K562 (cell line): ENCODE measurements around the gene IQCN. TPM values are rescaled to one million over a fixed set of nuclear protein-coding genes. Genes with fewer than 3 reads are reported as not detected.

Experiments used
- CBFB ChIP-seq: sonication (generic); formaldehyde crosslinking; IDR thresholded peaks from 2 replicates; pipeline ENCODE4 v1.4.0; 2020; ENCODE audit warnings: mild to moderate bottlenecking, missing genetic modification reagents
- CCAR2 ChIP-seq: fragments of 200-400 bp; formaldehyde crosslinking; IDR thresholded peaks from 2 replicates; pipeline ENCODE4 v1.6.1; 2017; ENCODE audit warnings: mild to moderate bottlenecking, low read depth, low read length
- DPF2 ChIP-seq: fragments of 450-650 bp; IDR thresholded peaks from 2 replicates; pipeline ENCODE4 v1.6.1; 2016
- GABPB2 ChIP-seq: fragments of 250-450 bp; sonication (Bioruptor Pico); conservative IDR thresholded peaks from 2 replicates; pipeline ENCODE4 v1.5.1; 2021; ENCODE audit warnings: mild to moderate bottlenecking
- GTF2A2 ChIP-seq: IDR thresholded peaks from 2 replicates; pipeline ENCODE4 v1.6.1; 2016; ENCODE audit warnings: mild to moderate bottlenecking, missing genetic modification characterization, missing compliant biosample characterization
- KLF1 ChIP-seq: fragments of 450-650 bp; IDR thresholded peaks from 2 replicates; pipeline ENCODE4 v1.6.1; 2016; ENCODE audit warnings: missing genetic modification characterization, missing compliant biosample characterization
- MAFG ChIP-seq: fragments of 450-650 bp; conservative IDR thresholded peaks from 2 replicates; pipeline ENCODE4 v1.6.1; 2016; ENCODE audit warnings: missing genetic modification characterization, missing compliant biosample characterization
- MTA1 ChIP-seq: fragments of 450-650 bp; IDR thresholded peaks from 2 replicates; pipeline ENCODE4 v1.6.1; 2017; ENCODE audit warnings: borderline replicate concordance
- MTA3 ChIP-seq: fragments of 450-650 bp; formaldehyde crosslinking; IDR thresholded peaks from 2 replicates; pipeline ENCODE4 v1.6.1; 2017; ENCODE audit warnings: mild to moderate bottlenecking, borderline replicate concordance
- NFRKB ChIP-seq: fragments of 450-650 bp; IDR thresholded peaks from 2 replicates; pipeline ENCODE4 v1.6.1; 2016; ENCODE audit warnings: low read depth
- SETDB1 ChIP-seq: IDR thresholded peaks from one replicate; pipeline ENCODE4 v1.6.1; 2012; ENCODE audit warnings: low read length, control low read depth, inconsistent platforms
- SFPQ ChIP-seq: fragments of 200-400 bp; formaldehyde crosslinking; IDR thresholded peaks from 2 replicates; pipeline ENCODE4 v1.6.1; 2017; ENCODE audit warnings: mild to moderate bottlenecking, low read depth, low read length, moderate library complexity
- TAF9B ChIP-seq: fragments of 450-650 bp; IDR thresholded peaks from 2 replicates; pipeline ENCODE4 v1.6.1; 2018; ENCODE audit warnings: mild to moderate bottlenecking; ENCODE audit not compliant: partially characterized antibody
- THRAP3 ChIP-seq: fragments of 450-650 bp; IDR thresholded peaks from 2 replicates; pipeline ENCODE4 v1.6.1; 2016; ENCODE audit warnings: mild to moderate bottlenecking, inconsistent platforms, borderline replicate concordance
- TSC22D4 ChIP-seq: fragments of 450-650 bp; IDR thresholded peaks from 2 replicates; pipeline ENCODE4 v1.6.1; 2016; ENCODE audit warnings: missing genetic modification characterization, missing biosample characterization, control low read depth
- ZBED1 ChIP-seq: IDR thresholded peaks from 2 replicates; pipeline ENCODE4 v1.6.1; 2014
- ZBTB1 ChIP-seq: sonication (generic); formaldehyde crosslinking; IDR thresholded peaks from 2 replicates; pipeline ENCODE4 v1.8.1; 2023; ENCODE audit warnings: missing genetic modification reagents, low read depth, mild to moderate bottlenecking, borderline replicate concordance
- ZBTB49 ChIP-seq: sonication (generic); formaldehyde crosslinking; IDR thresholded peaks from 2 replicates; pipeline ENCODE4 v1.8.0; 2022; ENCODE audit warnings: missing genetic modification reagents, mild to moderate bottlenecking, borderline replicate concordance
- ZKSCAN8 ChIP-seq: fragments of 200-800 bp; sonication (Bioruptor generic); IDR thresholded peaks from 2 replicates; pipeline ENCODE4 v1.6.1; 2016; ENCODE audit warnings: missing genetic modification characterization, missing compliant biosample characterization
- ZNF174 ChIP-seq: fragments of 250-450 bp; sonication (Bioruptor Pico); IDR thresholded peaks from 2 replicates; pipeline ENCODE4 v1.4.0; 2020; ENCODE audit warnings: mild to moderate bottlenecking
- ZNF316 ChIP-seq: fragments of 450-650 bp; IDR thresholded peaks from 2 replicates; pipeline ENCODE4 v1.6.1; 2016
- ZNF41 ChIP-seq: fragments of 250-450 bp; sonication (Bioruptor Pico); conservative IDR thresholded peaks from 2 replicates; pipeline ENCODE4 v1.4.0; 2020; ENCODE audit warnings: mild to moderate bottlenecking
- ZNF655 ChIP-seq: fragments of 250-450 bp; sonication (Bioruptor Pico); IDR thresholded peaks from 2 replicates; pipeline ENCODE4 v1.5.0; 2021
- ZNF75A ChIP-seq: fragments of 450-650 bp; formaldehyde crosslinking; IDR thresholded peaks from 2 replicates; pipeline ENCODE4 v1.4.0; 2020; ENCODE audit warnings: mild to moderate bottlenecking
- ZNF778 ChIP-seq: fragments of 450-650 bp; formaldehyde crosslinking; IDR thresholded peaks from 2 replicates; pipeline ENCODE4 v1.4.0; 2020; ENCODE audit warnings: mild to moderate bottlenecking, moderate library complexity
- ZZZ3 ChIP-seq: fragments of 450-650 bp; IDR thresholded peaks from 2 replicates; pipeline ENCODE4 v1.6.1; 2016; ENCODE audit warnings: antibody characterized with exemption, mild to moderate bottlenecking, moderate library complexity
- polyA plus RNA-seq, 8 experiments: library from polyadenylated mRNA; depleted of rRNA in 4 of 8; stranded (reverse) in 5 of 8; unstranded in 3 of 8; fragments of >200 nt; fragmentation: Nextera tagmentation in 2 of 8; fragmentation: Illumina TruSeq in 1 of 8; extraction: Ambion mirVana in 2 of 8; extraction: Trizol in 1 of 8; gene quantifications; 2 replicates each; pipeline versions ENCODE4 v1.2.1 to v1.2.3, GENCODE V29; 2011 to 2014; ENCODE audit warnings: inconsistent platforms in 1 of 8, missing spikeins in 1 of 8
- total RNA-seq, 7 experiments: library from RNA; depleted of rRNA in 6 of 7; stranded (reverse); fragments of >200 nt in 6 of 7; fragmentation: Illumina TruSeq in 2 of 7; extraction: Trizol in 2 of 7; gene quantifications; 2 replicates each; pipeline versions ENCODE4 v1.2.1 to v1.2.3, GENCODE V29; 2011 to 2021; ENCODE audit warnings: low replicate concordance in 1 of 7

Gene IQCN
- total and polyA plus RNA-seq, 9 of the 15 experiments (the other 6 are each of a cell fraction or from before 2014, with no cell fraction given): 0.01 to 0.07 (median 0.04) TPM; not detected in 3

- TF ChIP-seq SFPQ (no peak), GABPB2 (CRISPR knock-in tag) (no peak), MTA1 (no peak), ZNF174 (no peak), ZKSCAN8 (CRISPR knock-in tag) (no peak), MAFG (no peak), ZZZ3 (no peak), TAF9B (no peak), ZBED1 (no peak; the same call in 1 of the 2 replicates), ZNF41 (CRISPR knock-in tag) (no peak), ZBTB49 (CRISPR knock-in tag) (no peak), NFRKB (no peak), ZNF316 (no peak), MTA3 (peak; percentile 99), KLF1 (tag) (no peak), TSC22D4 (tag) (no peak), THRAP3 (no peak), ZBTB1 (no peak), DPF2 (no peak), CCAR2 (no peak), SETDB1 (no peak), CBFB (CRISPR knock-in tag) (no peak), ZNF655 (CRISPR knock-in tag) (no peak), ZNF75A (CRISPR knock-in tag) (no peak), GTF2A2 (tag) (peak; percentile 77), ZNF778 (no peak)
These were observed 7.1 kb upstream of the IQCN start, which contains the start of gene JUND (continued) for GRCh38 chr19:18281082-18282020.
